ENCODE data around the gene PLXNC1. TPM values are rescaled to one million over a fixed set of nuclear protein-coding genes. Genes with fewer than 3 reads are reported as not detected.
A peak's percentile ranks its signal among the peaks of the same experiment; 100 is the strongest.

PLXNC1 gene
- total and polyA plus RNA-seq, 9 of the 15 experiments (the other 6 are each of a cell fraction or from before 2014, with no cell fraction given): 0.08 to 0.87 (median 0.28) TPM

- POLR2A ChIA-PET: interaction anchor here (0.6 to 1.2 kb wide), 2 partner anchors 9 to 1225 kb away, joined by 3 to 4 read pairs; no protein-coding TSS in a partner anchor
- peak; percentile 29; the same call in 2 of the 3 replicates for ATAC-seq
- Histone ChIP-seq H3K36me3 (ENCODE audit: control insufficient read depth, insufficient read depth, low read length) (no peaks in the 10 kb centered on the region), H3K27ac (ENCODE audit: extremely low read depth, low read depth, low read length) (no peak overlapping the region; the same call in 2 of the 3 replicates), H3K4me2 (ENCODE audit: insufficient read depth, low read length) (peak overlapping the region; percentile 79), H4K20me1 (replicated peaks; ENCODE audit: control insufficient read depth, insufficient read depth, low read length) (no peaks in the 10 kb centered on the region), H3K79me2 (ENCODE audit: control insufficient read depth, insufficient read depth, low read length) (no peaks in the 10 kb centered on the region), H3K9ac (ENCODE audit: insufficient read depth in 1 of 2, low read depth in 2 of 2, low read length in 2 of 2) (peak overlapping the region in 1 of 2 experiments; percentile 72; a peak in 2 of 4 replicates), H3K4me1 (replicated peaks in 1 of 2; ENCODE audit: control insufficient read depth in 2 of 2, insufficient read depth in 2 of 2, low read length in 2 of 2) (peaks cover 10 to 11% of the 10 kb centered on the region in 2 experiments; a peak in 4 of 5 replicates), H2AFZ (ENCODE audit: low read depth, low read length) (peak overlapping the region; percentile 79), H3K9me3 (replicated peaks; ENCODE audit: control insufficient read depth, insufficient read depth, low read depth, low read length) (no peaks in the 10 kb centered on the region; the same call in 1 of the 2 replicates), H3K27me3 (ENCODE audit: control insufficient read depth in 2 of 2, insufficient read depth in 2 of 2, low read length in 2 of 2) (peaks cover 28 to 46% of the 10 kb centered on the region in 2 experiments), H3K9me1 (ENCODE audit: control insufficient read depth, insufficient read depth, low read length) (no peaks in the 10 kb centered on the region), H3K4me3 (peak overlapping the region; percentile 28)
- in situ Hi-C loops (cut with MboI) (no loop called here), intact Hi-C loops (cut with micrococcal nuclease) (no loop called here)
- CTCF ChIA-PET (ENCODE audit: low intra/inter-chr PET ratio): no interaction called here
- no TSS peak for BruUV-seq (replicated peaks)
- no peak for FAIRE-seq
- DNase-seq (ENCODE audit: extremely low read depth in 1 of 4, low spot score in 3 of 4): peak in 1 of 4 experiments; percentile 20
- WGBS (ENCODE audit: insufficient coverage, low coverage, missing lambda C conversion rate): 25% methylated on average over 6 of the region's 14 CpGs
- TF ChIP-seq ZNF668 (CRISPR knock-in tag; IDR thresholded peaks at IDR 0.05) (no peak), ZNF766 (CRISPR knock-in tag; conservative IDR thresholded peaks at IDR 0.05) (peak; percentile 45; the same call in 1 of the 2 replicates), XRCC4 (IDR thresholded peaks at IDR 0.05; ENCODE audit: extremely low read depth, insufficient read depth, insufficient read length) (no peak), GMEB1 (CRISPR knock-in tag; IDR thresholded peaks at IDR 0.05) (no peak), EGR1 (conservative IDR thresholded peaks at IDR 0.05) (0 out of 2 replicates have a peak, but pooled peaks have one; percentile 7), ZNF175 (CRISPR knock-in tag; IDR thresholded peaks at IDR 0.05; ENCODE audit: low read depth) (0 out of 2 replicates have a peak, but pooled peaks have one; percentile 20), REST (IDR thresholded peaks at IDR 0.05; ENCODE audit: borderline replicate concordance) (no peak), REST (CRISPR knock-in tag; IDR thresholded peaks at IDR 0.05; ENCODE audit: low read depth) (no peak)
These were observed 114.8 kb downstream of the PLXNC1 start for GRCh38 chr12:94263011-94263811.

All from K562 (cell line).